ENCODE results near the gene ALPK3.

The ALPK3 gene

DNA sequence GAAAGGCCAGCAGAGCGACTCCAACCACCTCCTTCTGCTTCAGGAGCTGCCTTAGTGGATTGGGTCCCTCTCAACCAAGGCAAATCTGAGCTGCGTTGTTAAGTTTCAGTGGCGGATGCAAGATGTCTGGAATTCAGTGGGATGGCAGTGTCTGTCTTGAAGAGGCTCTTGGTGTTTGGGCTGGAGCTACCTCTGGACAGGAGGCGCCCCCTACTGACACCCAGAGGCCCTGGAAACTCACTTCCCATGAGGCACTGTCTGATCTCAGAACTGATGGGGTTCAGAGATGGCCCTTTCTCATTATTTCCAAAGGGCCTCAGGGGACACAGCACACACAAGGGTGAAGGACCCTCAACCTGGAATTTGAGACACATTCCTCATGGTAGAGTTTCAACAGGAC lies 61.3 kb downstream of the ALPK3 start:
- DNase-seq = peak; percentile 2 to 18

DNA sequence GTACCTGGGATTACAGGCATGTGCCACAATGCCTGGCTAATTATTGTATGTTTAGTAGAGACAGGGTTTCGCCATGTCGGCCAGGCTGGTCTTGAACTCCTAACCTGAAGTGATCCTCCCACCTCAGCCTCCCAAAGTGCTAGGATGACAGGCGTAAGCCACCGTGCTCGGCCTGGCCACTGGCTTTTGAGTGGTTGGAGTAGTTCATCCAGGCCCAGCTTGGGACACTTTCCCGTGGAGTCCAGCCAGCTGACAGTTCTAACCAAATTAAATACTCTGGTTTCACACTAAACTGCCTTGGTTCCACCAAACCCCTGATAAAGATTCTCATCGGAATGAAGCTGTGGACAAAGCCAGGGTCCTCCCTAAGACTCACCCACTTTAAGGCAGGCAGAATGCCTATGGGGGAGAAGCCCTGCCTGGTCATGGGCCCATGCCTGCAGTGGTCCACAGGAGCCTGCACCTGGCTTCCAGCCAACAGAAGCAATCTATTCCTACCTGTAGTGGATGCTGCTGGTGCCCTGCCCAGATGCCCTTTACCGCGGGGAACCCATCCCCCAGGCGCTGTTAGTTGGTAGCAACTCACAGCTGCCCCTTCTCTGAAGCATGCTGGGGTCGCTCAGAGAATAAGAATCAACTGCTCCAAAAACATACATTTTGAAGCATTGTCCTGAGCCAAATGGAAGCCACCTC lies 62.1 kb downstream of the ALPK3 start:
- DNase-seq = no peak

DNA sequence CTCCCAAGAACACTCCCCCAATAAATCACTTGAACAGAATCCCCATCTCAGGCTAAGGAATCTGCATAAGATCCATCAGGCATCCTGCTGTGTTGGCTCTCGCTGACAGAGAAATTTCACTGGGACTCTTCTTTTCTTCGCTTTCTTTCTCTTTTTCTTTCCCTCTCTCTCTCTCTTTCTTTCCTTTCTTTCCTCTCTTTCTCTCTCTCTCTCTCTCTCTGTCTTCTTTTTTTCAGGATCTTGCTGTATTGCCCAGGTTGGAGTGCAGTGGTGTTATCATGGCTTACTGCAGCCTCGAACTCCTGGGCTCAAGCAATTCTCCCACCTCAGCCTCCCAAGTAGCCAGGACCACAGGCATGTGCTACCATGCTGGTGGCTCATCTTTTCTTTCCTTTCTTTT lies 62.9 kb downstream of the ALPK3 start:
- no peak for DNase-seq

DNA sequence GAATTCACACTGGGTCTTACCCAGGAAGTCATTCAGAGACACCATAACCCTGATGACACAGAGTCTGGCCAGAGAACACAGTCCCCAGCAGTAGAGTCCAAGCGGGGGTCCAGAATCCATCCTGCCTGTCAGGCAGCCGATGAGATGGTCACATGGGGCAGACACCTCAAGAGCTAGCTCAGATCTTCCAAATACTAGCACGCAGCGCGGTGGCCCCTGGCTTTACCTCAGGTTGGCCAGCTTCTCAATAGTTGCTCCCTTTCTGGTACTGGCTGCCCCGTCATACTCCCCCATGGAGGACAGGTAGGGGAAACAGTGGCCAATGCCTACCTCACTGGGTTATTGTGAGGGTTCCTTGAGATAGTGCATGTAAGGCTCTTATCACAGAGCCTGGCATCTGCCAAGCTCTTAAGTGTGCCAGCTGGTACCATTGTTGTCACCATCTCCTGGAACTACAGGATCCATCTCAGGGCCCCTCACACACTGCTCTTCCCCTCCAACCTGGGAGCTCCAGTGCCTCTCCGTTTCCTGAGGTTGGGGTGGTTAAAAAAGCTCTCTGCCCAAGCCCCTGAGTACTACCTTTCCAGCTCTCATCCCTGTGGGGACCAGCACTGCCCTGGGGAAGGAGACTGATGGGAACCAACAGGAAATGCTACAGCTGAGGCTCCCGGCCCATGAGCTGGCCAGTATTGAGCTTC lies 63.8 kb downstream of the ALPK3 start:
- no peak for DNase-seq

DNA sequence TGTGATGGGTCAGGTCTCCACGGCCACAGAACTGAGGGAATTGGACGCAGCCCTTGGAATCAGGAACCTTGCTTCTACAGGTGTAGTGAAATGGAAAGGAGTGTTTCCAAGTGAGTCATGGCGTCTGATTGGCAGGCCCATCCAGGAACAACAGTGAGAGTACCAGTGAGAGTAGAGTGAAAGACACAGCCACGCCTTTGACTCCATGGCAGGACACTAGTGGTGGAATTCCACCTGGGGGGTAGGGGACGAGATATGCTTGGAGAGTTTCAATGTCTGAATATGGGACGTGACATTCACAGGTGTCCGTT lies 64.3 kb downstream of the ALPK3 start:
- DNase-seq = no peak

DNA sequence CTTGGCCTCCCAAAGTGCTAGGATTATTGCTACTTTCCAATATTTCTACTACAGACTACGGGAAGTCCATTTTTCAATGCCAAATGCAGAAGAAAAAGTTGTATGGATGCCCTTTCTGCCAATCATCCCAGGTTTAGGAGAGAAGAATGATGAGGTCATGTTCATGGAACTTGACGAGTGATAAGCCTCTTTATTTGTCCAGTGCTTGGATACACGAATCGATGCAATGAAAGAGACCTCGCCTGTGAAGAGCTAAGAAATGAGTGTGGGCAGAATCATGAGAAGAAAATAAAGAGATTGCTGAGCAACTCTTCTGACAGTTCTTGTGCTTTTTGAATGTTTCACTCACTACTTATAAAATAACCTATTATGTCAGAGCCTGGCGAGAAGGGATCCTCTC lies 66.3 kb downstream of the ALPK3 start:
- DNase-seq = no peak

DNA sequence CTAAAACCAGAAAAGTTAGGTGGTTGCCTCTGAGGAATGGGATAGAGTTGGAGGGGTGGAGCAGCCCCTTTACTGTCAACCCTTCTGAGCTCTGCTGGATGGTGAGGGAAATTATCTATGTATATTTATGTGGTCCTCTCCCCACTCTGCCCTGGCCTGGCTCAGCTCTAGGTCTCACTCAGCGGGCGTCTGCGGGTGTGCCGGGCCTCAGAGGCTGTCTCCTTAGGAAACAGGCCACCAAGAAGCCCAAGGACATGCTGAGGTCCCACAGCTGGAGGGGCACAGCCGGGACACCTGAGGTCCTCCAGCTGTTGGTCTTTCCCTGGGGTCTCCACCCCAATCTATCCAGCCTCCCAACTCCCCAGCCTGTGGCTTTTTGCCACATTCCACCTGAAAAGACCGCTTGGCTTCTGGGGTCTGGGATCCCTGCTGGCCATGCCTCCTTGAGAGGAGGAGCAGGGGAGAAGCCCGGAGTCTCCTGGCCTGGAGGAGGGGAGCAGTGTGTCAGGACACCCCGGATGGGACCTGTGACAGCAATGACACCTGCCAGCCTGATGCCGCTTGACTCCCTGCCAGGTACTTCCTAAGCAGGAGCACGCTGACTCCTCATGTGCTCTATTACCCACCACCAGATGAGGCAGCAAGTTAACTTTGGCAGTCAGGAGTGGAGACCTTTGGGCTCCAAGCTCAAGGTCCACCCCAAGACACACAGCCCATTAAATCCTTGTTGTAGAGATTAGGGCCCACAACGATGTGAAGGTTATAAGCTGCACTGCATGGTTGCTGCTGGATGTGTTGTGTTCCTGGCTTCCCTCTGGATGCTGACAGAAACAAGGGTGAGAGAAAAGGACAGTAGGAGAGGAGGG lies 67.0 kb downstream of the ALPK3 start, which contains the start of gene SLC28A1:
Gene SLC28A1, plus strand, starts transcription at position 747 of the 866 bp plus-strand sequence. CDS start 3,099 bp downstream, outside the sequence.
- DNase-seq = no peak

DNA sequence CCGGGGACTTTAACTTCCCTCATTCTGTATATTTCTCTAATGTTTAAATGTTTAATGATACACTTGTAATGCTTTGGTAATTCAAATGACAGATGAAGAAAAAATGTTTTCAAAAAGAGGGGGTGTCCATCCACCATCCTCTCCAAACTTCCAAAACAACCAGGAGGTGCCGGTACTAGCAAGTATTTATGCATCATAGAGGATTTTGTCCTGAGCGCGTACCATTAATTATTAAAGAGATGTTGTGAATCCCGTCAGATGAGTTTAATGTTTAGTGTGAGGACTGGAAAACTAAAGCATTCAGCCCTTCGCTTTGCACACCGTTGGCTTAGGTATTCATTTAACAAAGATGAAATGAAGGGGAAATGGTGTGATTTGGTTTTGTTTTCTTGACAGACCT lies 68.6 kb downstream of the ALPK3 start:
- DNase-seq = no peak

DNA sequence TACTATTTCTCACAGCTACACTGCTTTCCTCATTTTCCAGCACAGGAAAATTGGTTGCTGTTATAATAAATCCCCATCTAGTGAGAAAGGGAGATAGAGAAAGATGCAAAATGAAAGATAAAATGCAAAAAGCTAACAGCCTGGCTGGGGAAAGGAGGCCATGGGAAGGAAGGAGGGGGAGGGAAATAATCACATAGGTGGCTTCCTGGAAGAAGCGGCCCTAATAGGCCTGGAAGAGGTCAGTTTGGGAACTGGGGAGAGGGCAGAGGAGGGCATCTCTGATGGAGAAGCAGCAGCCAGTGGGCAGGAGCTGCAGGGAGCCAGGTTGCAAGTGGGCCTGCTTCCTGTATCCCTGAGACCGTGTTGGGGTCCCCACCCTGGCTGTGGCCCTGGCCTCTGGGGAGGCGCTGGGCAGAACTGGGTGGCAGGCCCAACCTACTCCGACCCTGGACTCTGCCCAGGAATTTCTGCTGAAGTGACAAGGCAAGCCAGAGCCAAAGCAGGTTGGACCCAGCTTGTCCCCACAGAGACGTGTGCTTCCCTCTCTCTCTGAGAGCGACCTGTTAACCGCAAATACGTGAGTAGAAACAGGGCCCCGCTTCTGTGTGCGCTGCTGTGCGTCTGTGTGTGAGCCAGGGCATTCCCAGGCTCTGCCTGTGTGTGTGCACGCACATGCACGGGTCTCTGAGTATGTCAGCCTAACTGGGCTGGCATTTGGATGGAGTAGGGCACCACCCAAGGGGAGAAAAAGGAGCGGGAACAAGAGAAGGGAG lies 69.2 kb downstream of the ALPK3 start:
- no peak for DNase-seq

DNA sequence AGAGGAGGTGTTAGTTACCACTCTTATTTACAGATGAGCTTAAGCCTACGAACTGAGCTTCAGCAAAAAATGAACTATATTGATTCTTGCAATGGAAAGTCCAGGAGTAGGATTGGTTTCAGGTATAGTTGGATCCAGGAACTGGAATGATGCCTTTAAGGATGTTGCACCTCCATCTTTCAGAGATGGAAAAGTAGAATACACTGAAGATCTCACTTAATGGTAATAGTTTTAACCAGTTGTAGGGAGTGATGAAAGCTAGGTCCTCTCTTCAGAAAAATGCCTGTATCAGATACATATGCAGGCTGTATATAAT lies 69.8 kb downstream of the ALPK3 start:
- no peak for DNase-seq

DNA sequence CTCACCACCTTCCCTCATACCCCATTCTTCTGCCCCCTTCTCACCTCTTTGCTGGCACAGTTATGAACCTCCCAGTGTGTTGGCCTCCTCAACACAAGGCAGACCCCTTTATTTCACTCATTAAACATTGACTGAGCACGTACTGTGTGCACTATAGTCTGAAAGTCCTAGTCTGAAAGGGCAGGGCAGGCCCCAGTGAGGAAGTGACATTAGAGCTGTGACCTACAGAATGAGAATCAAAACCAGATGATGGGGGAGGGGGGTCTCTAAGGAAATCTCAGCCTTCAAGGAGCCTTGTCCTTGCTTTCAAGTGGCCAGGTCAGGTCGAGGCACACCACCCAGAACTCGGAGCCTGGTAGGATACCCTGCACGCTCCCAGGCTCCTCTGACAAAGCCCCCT lies 70.8 kb downstream of the ALPK3 start:
- no peak for DNase-seq

DNA sequence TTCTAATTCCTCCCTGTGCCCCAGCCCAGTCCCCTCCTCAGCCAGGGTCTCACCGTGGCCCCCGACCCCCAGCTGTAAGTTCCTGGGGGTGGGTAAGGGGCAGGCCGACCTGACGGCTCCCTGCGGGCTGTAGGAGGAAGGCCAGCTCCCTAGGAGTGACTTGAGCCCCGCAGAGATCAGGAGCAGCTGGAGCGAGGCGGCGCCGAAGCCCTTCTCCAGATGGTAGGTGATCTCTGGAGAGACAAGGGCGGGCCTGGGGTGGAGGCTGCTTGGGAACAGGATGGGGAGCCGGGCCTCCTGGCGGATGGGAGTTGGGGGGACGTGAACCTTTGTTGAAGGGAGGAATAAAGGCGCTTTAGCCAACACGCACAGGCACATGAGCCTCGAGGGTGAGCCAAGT lies 71.5 kb downstream of the ALPK3 start:
- no peak for DNase-seq

DNA sequence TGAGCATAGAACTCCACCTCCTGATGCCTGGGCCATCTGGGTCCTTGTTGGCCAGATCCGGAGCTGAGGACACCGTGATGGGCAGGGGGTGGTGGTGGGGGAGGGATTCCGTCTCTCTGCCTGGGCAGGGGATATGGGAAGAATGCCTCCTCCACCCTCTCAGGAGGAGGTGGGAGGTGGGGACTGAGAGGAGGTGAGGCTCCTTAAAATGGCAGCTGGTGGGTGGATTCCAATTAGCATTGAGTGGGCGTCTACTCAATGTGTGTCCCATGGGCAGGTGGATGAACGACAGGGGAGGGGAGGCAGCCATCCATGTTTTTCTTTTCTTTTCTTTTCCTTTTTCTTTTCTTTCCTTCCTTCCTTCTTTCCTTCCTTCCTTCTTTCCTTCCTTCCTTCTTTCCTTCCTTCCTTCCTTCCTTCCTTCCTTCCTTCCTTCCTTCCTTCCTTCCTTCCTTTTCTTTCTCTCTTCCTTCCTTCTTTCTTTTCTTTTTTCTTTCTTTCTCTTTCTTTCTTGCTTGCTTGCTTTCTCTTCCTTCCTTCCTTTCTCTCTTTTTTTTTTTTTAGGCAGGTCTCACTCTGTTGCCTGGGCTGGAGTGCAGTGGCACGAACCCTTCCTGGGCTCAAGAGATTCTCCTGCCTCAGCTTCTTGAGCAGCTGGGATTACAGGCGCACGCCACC lies 72.3 kb downstream of the ALPK3 start:
- no peak for DNase-seq

DNA sequence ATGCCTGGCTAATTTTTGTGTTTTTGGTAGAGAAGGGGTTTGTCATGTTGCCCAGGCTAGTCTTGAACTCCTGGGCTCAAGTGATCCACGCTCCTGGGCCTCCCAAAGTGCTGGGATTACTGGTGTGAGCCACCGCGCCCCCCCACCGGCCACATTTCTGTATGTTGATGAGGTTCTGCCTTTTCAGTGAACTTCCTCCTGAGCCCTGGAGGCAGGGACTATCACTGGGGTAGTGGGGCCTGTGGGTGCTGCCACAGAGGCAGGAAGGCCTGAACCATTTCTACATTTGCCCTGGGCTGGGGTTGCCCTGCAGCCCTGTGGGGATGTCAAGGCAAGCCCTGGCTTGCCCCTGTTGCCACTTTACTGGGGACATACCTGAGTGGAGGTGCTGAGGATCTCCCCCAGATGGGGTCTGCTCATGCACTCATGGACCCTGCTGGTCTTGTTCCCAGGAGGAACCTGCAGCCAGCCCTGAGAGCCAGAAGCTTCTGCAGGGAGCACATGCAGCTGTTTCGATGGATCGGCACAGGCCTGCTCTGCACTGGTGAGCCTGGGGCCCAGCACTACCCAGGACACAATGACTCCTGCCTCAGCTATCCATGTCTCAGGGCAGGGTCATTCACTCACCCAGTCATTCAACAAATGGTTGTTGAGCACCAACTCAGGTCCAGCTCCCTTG lies 73.0 kb downstream of the ALPK3 start:
- DNase-seq = no peak

DNA sequence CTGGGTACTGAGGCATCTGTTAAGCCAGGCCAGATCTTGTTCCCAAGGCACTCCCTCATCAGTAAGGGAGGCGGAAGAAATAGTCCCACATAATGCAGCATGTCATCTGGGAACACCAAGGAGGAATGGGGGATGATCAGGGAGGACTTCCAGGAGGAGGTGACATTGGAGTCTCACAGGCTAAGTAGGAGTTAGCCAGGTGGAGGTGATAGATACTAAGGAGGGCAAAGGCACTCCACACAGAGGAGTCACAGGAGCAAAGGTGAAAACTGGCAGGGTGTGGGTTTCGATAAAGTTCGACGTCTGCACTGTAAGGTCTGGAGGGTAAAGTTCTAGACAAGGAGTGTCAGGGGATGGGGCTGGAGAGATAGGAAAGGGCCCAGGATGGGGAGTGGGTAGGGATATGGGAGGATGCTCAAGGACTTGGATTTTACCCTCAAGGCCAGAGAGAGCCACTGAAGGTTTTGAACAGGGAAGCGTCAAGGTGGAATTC lies 73.6 kb downstream of the ALPK3 start:
- DNase-seq = no peak

DNA sequence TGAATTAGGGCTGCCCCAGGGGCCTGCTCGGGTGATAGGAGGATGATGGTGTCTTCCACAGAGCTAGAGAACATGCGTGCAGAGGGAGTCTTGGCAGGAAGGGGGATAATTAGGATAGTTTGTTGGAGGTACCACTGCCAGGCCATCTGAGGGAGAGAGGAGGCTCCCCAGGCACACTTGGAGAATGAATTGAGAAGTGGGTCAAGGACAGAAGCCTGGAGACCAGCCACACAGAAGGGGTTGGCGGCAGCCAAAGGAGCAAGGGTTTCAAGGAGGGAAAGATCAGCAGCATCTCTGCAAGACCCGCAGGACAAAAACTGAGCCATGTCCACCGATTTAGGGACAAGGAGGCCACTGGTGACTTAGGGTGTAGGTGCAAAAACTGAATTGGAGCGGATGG lies 74.2 kb downstream of the ALPK3 start:
- DNase-seq = no peak

DNA sequence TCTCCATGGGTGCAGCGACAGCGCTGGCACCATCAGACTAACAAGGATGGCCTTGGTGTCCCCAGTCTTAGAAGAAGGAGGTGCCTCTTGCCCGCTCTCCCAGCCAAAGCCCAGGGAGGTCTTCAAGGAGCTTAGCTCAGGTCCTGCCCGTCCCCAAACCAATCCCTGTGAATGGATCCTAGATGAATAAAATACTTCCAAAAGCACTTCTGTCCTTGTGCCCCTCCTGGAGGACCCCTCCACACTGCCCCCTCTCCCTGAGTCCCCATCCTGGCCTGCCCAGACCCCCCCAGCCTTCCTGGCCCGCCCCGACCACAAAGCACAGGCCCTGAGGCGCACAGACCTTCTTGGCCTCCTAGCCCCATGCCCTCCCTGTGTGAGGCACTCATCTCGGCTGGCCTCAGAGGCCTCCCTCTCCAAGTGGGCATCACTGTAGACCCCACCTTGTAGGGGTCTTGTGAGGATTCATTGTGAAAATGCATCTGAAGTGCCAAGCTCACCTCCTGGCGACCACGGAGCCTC lies 75.7 kb downstream of the ALPK3 start:
- DNase-seq = no peak

DNA sequence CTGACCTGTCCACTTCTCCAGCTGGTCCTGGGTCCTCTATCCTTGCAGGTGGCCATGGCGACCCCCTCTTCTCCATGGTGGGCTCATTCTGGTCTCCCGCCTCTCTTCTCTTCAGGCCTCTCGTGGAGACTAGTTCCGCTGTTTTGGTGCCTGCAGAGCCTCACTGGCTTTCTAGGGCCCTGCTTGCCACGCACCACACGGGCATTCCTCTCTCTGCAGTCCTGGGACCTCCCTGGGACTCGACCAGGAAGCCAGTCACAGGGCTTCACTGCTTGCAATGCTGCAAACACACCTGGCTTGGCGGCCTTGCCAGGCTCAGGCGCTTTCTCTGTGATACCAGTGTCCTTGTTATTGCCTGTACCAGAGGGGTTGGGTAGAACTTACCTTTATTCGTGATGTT lies 76.5 kb downstream of the ALPK3 start:
- DNase-seq = no peak

DNA sequence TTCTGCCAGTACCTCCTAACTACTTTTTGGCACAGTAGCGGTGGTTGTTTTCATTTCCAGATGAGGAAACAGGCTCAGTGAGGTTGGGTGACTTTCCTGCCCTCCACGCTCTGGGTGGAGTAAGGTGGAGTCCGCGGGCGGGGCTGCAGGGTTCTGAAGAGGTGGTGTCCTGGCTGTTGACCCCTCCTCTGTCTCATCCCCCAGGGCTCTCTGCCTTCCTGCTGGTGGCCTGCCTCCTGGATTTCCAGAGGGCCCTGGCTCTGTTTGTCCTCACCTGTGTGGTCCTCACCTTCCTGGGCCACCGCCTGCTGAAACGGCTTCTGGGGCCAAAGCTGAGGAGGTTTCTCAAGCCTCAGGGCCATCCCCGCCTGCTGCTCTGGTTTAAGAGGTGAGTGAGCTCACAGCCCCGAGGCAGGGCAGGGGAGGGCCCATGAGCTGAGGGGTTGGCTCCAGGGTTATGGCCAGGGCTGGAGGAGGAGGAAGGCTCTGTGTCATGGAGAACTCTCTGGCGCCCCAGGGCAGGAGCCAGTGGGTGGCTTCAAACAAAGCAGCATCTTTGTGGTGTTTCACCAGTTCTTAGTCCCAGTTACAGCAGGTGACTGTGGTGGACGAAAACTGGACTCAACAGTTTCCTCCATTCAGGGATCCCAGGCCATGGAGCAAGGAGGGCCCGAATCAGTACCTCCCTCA lies 77.7 kb downstream of the ALPK3 start:
- no peak for DNase-seq

DNA sequence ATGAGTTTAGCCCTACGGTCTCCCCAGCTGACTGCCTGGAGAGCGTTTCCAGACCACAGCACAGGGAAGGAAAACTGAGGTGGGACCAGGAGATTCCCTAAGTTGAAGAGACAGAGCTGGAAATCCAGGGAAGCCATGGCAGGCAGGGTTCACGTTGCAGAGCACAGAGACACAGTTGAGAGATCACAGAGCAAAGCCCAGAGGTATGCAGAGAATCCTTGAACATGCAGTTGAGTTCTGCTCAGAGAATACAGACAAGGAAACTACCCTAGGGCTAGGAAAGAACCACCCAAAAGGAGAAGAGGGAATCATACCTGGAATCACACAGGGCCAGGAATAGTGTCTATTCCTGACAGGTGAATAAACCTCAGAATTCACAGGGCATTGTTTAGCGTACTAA lies 81.6 kb downstream of the ALPK3 start:
- DNase-seq = no peak

DNA sequence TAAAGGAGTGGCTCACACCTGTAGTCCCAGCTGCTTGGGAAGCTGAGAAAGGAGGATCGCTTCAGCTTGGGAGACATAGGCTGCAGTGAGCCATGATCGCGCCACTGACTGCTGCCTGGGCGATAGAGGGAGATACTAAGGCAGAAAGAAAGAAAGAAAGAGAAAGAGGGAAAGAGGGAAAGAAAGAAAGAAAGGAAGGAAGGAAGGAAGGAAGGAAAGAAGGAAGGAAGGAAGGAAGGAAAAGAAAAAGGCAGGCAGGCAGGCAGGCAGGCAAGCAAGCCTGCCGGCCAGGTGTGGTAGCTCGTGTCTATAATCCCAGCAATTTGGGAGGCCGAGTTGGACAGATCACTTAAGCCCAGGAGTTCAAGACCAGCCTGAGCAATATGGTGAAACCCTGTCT lies 82.6 kb downstream of the ALPK3 start:
- DNase-seq = no peak
